ENCODE measurements around the gene SKAP1. TPM values are rescaled to one million over a fixed set of nuclear protein-coding genes. Genes with fewer than 3 reads are reported as not detected.

SKAP1 gene
- polyA plus RNA-seq, 3 donors = 0.13 to 1.0 (median 0.52) TPM

DNA sequence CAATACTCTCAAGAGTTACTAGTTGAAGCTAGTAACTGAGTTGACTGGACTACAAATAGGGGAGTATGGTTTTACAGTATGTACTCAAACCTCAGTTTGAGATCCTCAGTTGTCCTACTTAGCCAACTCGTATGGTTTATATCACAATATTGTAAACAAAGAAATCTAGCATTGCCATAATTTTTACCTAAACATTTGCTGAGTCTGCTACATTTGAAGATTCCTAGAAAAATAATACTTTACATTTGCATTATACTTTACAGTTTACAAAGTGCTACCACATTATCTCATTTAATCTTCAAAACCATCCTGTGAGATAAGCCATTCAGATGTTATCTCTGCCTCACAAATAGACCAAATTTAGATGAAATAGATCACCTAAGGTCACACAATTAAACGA, 345.1 kb downstream of the SKAP1 start:
- H3K9me3 Mint-ChIP-seq = no peaks in the 10 kb centered on the region
- Histone ChIP-seq H3K4me1 (ENCODE audit: control insufficient read depth in 1 of 2, insufficient read depth in 2 of 2, low read length in 2 of 2) (no peaks in the 10 kb centered on the region), H3K9ac (ENCODE audit: insufficient read depth, low read length, poor library complexity, severe bottlenecking) (no peak overlapping the region), H2AFZ (ENCODE audit: insufficient read depth, low read depth, low read length, poor library complexity, severe bottlenecking) (no peak overlapping the region), H3K9me3 (replicated peaks in 1 of 2; ENCODE audit: control insufficient read depth in 1 of 2, insufficient read depth in 1 of 2, low read length in 2 of 2) (no peaks in the 10 kb centered on the region), H3K4me2 (replicated peaks; ENCODE audit: extremely low read depth, low read length, poor library complexity, severe bottlenecking) (no peak overlapping the region), H4K20me1 (ENCODE audit: insufficient read depth, low read length) (peaks cover 12% of the 10 kb centered on the region), H3K27me3 (ENCODE audit: control insufficient read depth in 2 of 2, insufficient read depth in 2 of 2, low read length in 2 of 2) (no peaks in the 10 kb centered on the region), H3K79me2 (ENCODE audit: insufficient read depth, low read length) (peaks cover 40% of the 10 kb centered on the region), H3K4me3 (replicated peaks in 1 of 3; ENCODE audit: low read depth in 2 of 3, low read length in 3 of 3) (no peak overlapping the region), H3K36me3 (replicated peaks in 1 of 2; ENCODE audit: control insufficient read depth in 1 of 2, insufficient read depth in 2 of 2, low read length in 2 of 2) (no peaks in the 10 kb centered on the region), H3K27ac (ENCODE audit: low read depth in 1 of 2, low read length in 2 of 2) (no peak overlapping the region)
- intact Hi-C loops (cut with micrococcal nuclease) = loop anchor here in 1 of 2 donors (10.0 kb wide), 1 partner anchor 50 kb away; no protein-coding TSS in a partner anchor
- H3K27me3 Mint-ChIP-seq (ENCODE audit: low read depth in 3 of 3) = peaks cover 0 to under 1% (median 0%) of the 10 kb centered on the region in 3 donors
- no peak overlapping the region for H3K4me3 Mint-ChIP-seq
- TF ChIP-seq, protein P1, sequence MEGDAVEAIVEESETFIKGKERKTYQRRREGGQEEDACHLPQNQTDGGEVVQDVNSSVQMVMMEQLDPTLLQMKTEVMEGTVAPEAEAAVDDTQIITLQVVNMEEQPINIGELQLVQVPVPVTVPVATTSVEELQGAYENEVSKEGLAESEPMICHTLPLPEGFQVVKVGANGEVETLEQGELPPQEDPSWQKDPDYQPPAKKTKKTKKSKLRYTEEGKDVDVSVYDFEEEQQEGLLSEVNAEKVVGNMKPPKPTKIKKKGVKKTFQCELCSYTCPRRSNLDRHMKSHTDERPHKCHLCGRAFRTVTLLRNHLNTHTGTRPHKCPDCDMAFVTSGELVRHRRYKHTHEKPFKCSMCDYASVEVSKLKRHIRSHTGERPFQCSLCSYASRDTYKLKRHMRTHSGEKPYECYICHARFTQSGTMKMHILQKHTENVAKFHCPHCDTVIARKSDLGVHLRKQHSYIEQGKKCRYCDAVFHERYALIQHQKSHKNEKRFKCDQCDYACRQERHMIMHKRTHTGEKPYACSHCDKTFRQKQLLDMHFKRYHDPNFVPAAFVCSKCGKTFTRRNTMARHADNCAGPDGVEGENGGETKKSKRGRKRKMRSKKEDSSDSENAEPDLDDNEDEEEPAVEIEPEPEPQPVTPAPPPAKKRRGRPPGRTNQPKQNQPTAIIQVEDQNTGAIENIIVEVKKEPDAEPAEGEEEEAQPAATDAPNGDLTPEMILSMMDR (IDR thresholded peaks at IDR 0.05) = no peak
- peaks cover 3 to 11% of the 10 kb centered on the region in 2 donors for H3K36me3 Mint-ChIP-seq
- DNase-seq = no peak
- peaks cover 3% of the 10 kb centered on the region for H3K4me1 Mint-ChIP-seq
- H3K27ac Mint-ChIP-seq = no peak overlapping the region
- no CpG with 5 or more reads among the region's 2 CpGs for WGBS (ENCODE audit: insufficient coverage)

Small RNA genes within 50 kb of the gene (small RNA-seq; reads per million reads assigned to genes)
- gene MIR1203 (ENCODE audit: insufficient read length, low read depth) = not detected
- not detected for gene RF00012 (ENCODE audit: insufficient read length, low read depth)
- gene RF00019 (ENCODE audit: insufficient read length, low read depth) = not detected
- not detected for gene RNU6-1152P (ENCODE audit: insufficient read length, low read depth)
- not detected for gene RNU6-1201P (ENCODE audit: insufficient read length, low read depth)

Other genes starting within 250 kb of the SKAP1 start
- gene HOXB1, start 100.8 kb upstream of the SKAP1 start, polyA plus RNA-seq = not detected
- gene HOXB2, start 114.9 kb upstream of the SKAP1 start, polyA plus RNA-seq = 1 to 10 TPM; 1.6 to 3.8 (median 3.3) TPM
- under 1 TPM in 1 of 3 donors, not detected in 2; 0.16 TPM for gene HOXB4, start 148.1 kb upstream of the SKAP1 start, polyA plus RNA-seq
- under 1 TPM in 1 of 3 donors, not detected in 2; 0.56 TPM for gene HOXB3, start 160.0 kb upstream of the SKAP1 start, polyA plus RNA-seq
- gene HOXB5, start 163.6 kb upstream of the SKAP1 start, polyA plus RNA-seq = not detected
- not detected for gene HOXB6, start 174.8 kb upstream of the SKAP1 start, polyA plus RNA-seq
- not detected for gene HOXB7, start 180.8 kb upstream of the SKAP1 start, polyA plus RNA-seq
- not detected for gene HOXB8, start 185.1 kb upstream of the SKAP1 start, polyA plus RNA-seq
- gene HOXB9, start 196.1 kb upstream of the SKAP1 start, polyA plus RNA-seq = not detected